Loucy (cell line): ENCODE results near the gene NKIRAS1.

Experiments
- H2AFZ ChIP-seq: fragments of 200-600 bp; sonication (generic); 2 replicates; pipeline ENCODE4 v1.6.0; 2016; ENCODE audit warnings: antibody characterized with exemption, mild to moderate bottlenecking, low read length, moderate library complexity
- H3F3A ChIP-seq: fragments of 200-600 bp; 2 replicates; pipeline ENCODE4 v1.6.0; 2016; ENCODE audit warnings: antibody characterized with exemption, low read depth, mild to moderate bottlenecking
- H3K27me3 ChIP-seq: fragments of 200-600 bp; sonication (generic); 2 replicates; pipeline ENCODE4 v1.6.1; 2014; ENCODE audit warnings: low read length, mild to moderate bottlenecking; ENCODE audit not compliant: insufficient read depth, poor library complexity, severe bottlenecking
- H3K36me3 ChIP-seq: fragments of 200-600 bp; sonication (generic); 2 replicates; pipeline ENCODE4 v1.6.1; 2016; ENCODE audit warnings: low read length; ENCODE audit not compliant: insufficient read depth
- H3K4me1 ChIP-seq: fragments of 200-600 bp; sonication (generic); 2 replicates; pipeline ENCODE4 v1.5.1; 2014; ENCODE audit warnings: low read length, mild to moderate bottlenecking; ENCODE audit not compliant: insufficient read depth, poor library complexity, severe bottlenecking
- H3K4me2 ChIP-seq: fragments of 200-600 bp; sonication (generic); 2 replicates; pipeline ENCODE4 v1.6.0; 2014; ENCODE audit warnings: antibody characterized with exemption, low read length, low read depth, mild to moderate bottlenecking; ENCODE audit not compliant: poor library complexity, severe bottlenecking
- H3K4me3 ChIP-seq: fragments of 200-600 bp; sonication (generic); 2 replicates; pipeline ENCODE4 v1.5.1; 2014; ENCODE audit warnings: low read length, mild to moderate bottlenecking, mixed read lengths; ENCODE audit not compliant: poor library complexity, severe bottlenecking
- H3K79me2 ChIP-seq: fragments of 200-600 bp; sonication (generic); 2 replicates; pipeline ENCODE4 v1.6.1; 2014; ENCODE audit warnings: low read length; ENCODE audit not compliant: insufficient read depth
- H3K9ac ChIP-seq: fragments of 200-600 bp; sonication (generic); 2 replicates; pipeline ENCODE4 v1.6.0; 2014; ENCODE audit warnings: mild to moderate bottlenecking, low read depth, low read length, moderate library complexity; ENCODE audit not compliant: poor library complexity, severe bottlenecking
- H3K9me2 ChIP-seq: fragments of 200-600 bp; sonication (generic); replicated peaks from 2 replicates; pipeline ENCODE4 v1.6.1; 2016; ENCODE audit warnings: low read depth, low read length, mixed read lengths
- H3K9me3 ChIP-seq: fragments of 200-600 bp; sonication (generic); 2 replicates; pipeline ENCODE4 v1.6.1; 2014; ENCODE audit warnings: mild to moderate bottlenecking, antibody characterized with exemption, low read length, low read depth; ENCODE audit not compliant: insufficient read depth
- H4K20me1 ChIP-seq: fragments of 200-600 bp; sonication (generic); 2 replicates; pipeline ENCODE4 v1.6.0; 2014; ENCODE audit warnings: antibody characterized with exemption, low read length, mild to moderate bottlenecking; ENCODE audit not compliant: insufficient read depth, poor library complexity, severe bottlenecking
- CTCF ChIP-seq: fragments of 200-600 bp; sonication (generic); conservative IDR thresholded peaks from 2 replicates; pipeline ENCODE4 v1.5.1; 2014; ENCODE audit warnings: mild to moderate bottlenecking, antibody characterized with exemption, low read length
- EZH2phosphoT487 ChIP-seq: fragments of 200-600 bp; IDR thresholded peaks from 2 replicates; pipeline ENCODE4 v1.6.1; 2018; ENCODE audit warnings: antibody characterized with exemption, mild to moderate bottlenecking, moderate library complexity, borderline replicate concordance

The NKIRAS1 gene

DNA sequence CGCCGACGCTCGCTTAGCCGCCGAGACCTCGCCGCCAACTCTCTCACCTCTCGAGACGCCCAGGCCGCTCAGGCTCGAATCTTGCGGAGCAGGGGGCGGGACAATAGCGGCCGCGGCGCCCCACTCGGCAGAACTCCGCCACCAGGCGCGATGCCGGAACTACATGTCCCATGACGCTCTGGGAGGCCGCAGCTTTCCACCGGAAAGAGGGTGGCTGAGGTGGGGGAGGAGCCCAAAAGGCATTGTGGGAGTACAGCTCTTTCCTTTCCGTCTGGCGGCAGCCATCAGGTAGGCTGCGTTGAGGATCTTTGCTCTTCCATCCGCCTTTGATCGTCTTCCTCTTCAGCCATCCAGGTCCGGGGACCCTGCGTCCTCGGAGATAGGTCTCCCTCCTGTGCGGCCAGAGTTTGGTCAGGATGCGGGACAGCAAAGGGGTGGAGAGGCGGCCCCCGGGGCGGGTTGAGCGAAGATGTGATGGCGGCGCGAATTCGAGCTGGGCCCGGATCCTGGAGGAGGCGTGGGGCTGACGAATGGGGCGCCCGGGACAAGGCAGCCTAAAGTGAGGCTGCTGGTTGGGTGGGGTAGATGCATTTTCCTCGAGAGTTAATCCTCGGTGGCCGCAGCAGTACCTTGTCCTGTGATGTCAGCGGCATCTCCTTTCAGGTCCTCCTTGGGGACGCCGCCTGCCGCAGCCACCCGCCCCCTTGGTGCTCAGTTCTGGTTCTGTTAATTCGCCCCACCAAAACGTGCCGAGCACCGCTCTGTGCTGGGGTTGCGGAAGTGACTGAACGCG is at the start of gene NKIRAS1, which contains the start of gene RPL15:
TSS of gene NKIRAS1 (minus strand) at position 105 of the 793 bp plus-strand sequence. CDS start 6,086 bp downstream, outside the sequence.
TSS of gene RPL15 (plus strand) at position 247 of the 793 bp plus-strand sequence. CDS start 728 bp downstream, outside the sequence.
- Histone ChIP-seq H2AFZ (peak within 1 kb of the TSS; percentile 90), H3F3A (peaks cover 11% of the 10 kb centered on the region; the same call in 1 of the 2 replicates), H3K4me3 (peak within 1 kb of the TSS; percentile 99), H3K9ac (peak within 1 kb of the TSS; percentile 94), H3K9me3 (no peaks in the 10 kb centered on the region), H3K27me3 (peaks cover 16% of the 10 kb centered on the region), H3K4me2 (peak within 1 kb of the TSS; percentile 93), H4K20me1 (peaks cover 45% of the 10 kb centered on the region), H3K36me3 (peaks cover 38% of the 10 kb centered on the region), H3K4me1 (peaks cover 30% of the 10 kb centered on the region), H3K9me2 (no peaks in the 10 kb centered on the region), H3K79me2 (peaks cover 50% of the 10 kb centered on the region)
- TF ChIP-seq EZH2phosphoT487 (no peak), CTCF (no peak)

DNA sequence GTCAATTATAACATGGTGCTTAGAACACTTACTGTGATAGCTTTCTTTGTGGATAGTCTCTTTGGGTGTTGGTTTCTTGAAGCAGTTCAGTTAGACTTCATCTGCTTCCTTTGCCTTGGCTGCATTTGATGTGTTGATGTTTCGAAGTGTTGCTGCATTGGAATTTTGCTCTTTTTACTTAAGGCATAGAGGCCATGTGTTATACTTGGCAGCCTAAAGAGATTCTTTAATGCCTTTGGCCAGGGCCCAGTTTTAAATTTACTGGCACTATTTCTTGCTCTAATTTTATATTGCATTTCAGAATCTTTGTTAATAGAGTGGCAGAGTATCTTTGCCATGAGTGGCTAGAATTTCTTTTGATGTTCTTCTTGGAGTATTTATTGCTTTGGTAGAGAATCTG is 49.5 kb upstream of the NKIRAS1 start:
- no peaks in the 10 kb centered on the region for H3K9me2 ChIP-seq
- H3K4me2 ChIP-seq: no peak overlapping the region
- no peaks in the 10 kb centered on the region for H4K20me1 ChIP-seq
- H3K4me1 ChIP-seq: no peaks in the 10 kb centered on the region
- H3K79me2 ChIP-seq: no peaks in the 10 kb centered on the region
- H3K27me3 ChIP-seq: no peaks in the 10 kb centered on the region
- no peak overlapping the region for H3K9ac ChIP-seq
- H3K4me3 ChIP-seq: no peak overlapping the region
- no peaks in the 10 kb centered on the region for H3F3A ChIP-seq
- no peak overlapping the region for H2AFZ ChIP-seq
- H3K36me3 ChIP-seq: peaks cover 26% of the 10 kb centered on the region; the same call in 1 of the 2 replicates
- TF ChIP-seq CTCF (no peak), EZH2phosphoT487 (no peak)
- H3K9me3 ChIP-seq: no peaks in the 10 kb centered on the region

DNA sequence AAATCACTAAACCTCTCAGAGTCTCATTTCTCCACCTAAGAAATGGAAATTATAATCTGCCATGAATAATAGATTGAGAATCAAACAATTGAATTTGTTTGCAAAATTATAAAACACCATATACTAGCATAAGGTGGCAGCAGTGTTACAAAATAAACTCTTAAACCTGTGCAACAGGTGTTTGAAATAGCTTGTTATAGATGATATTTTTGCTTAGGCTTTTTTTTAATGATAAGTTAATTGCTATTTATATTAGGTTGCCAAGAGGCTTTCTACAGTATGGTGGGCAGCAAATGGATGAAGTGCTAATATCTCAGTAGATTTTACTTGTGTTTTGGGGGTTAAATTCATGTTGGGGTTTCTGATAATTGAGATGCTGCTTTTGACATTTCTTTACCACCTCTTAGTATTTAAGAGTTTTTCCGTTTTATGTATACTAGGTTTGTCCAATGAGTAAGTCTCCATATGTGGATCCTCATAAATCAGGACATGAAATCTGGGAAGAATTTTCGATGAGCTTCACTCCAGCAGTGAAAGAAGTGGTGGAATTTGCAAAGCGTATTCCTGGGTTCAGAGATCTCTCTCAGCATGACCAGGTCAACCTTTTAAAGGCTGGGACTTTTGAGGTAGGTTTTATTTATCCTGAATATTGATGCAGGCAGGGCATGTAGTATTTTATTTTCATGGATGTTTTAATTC is 47.9 kb upstream of the NKIRAS1 start:
- Histone ChIP-seq H3K9me3 (no peaks in the 10 kb centered on the region), H3K4me1 (no peaks in the 10 kb centered on the region), H3K9me2 (no peaks in the 10 kb centered on the region), H3K27me3 (no peaks in the 10 kb centered on the region), H3K79me2 (no peaks in the 10 kb centered on the region), H4K20me1 (no peaks in the 10 kb centered on the region), H3K36me3 (peaks cover 26% of the 10 kb centered on the region; the same call in 1 of the 2 replicates), H3K4me3 (no peak overlapping the region), H2AFZ (no peak overlapping the region), H3K9ac (no peak overlapping the region), H3K4me2 (no peak overlapping the region), H3F3A (no peaks in the 10 kb centered on the region)
- no peak for TF ChIP-seq CTCF
- TF ChIP-seq EZH2phosphoT487: no peak
